ENCODE data around the gene DHRS2. TPM values are rescaled to one million over a fixed set of nuclear protein-coding genes. Genes with fewer than 3 reads are reported as not detected.
A peak's percentile ranks its signal among the peaks of the same experiment; 100 is the strongest.

Gene DHRS2
- total RNA-seq, 6 experiments from 2014 or later: 0.53 to 12.3 (median 4.2) TPM

GRCh38 chr14:23600322-23600707 lies 35.8 kb upstream of the DHRS2 start:
- H3K4me1 ChIP-seq: no peaks in the 10 kb centered on the region
- intact Hi-C loops (cut with DNase I): no loop called here
- no peaks in the 10 kb centered on the region for H3K36me3 ChIP-seq
- no peak overlapping the region for H3K4me3 ChIP-seq
- DNase-seq: no peak
- H3K27ac ChIP-seq: no peak overlapping the region
- TF ChIP-seq POLR2A (IDR thresholded peaks at IDR 0.05) (no peak), CTCF (IDR thresholded peaks at IDR 0.05) (no peak)
- no peak for ATAC-seq
- H3K27me3 ChIP-seq: no peaks in the 10 kb centered on the region
- no peaks in the 10 kb centered on the region for H3K9me3 ChIP-seq
- WGBS (ENCODE audit: insufficient coverage, low coverage, low lambda C conversion rate, missing lambda C conversion rate): 67% methylated on average over 1 of the region's 2 CpGs

- no peaks in the 10 kb centered on the region for H3K27me3 ChIP-seq
- no peak for ATAC-seq
- WGBS (ENCODE audit: insufficient coverage, low coverage, low lambda C conversion rate, missing lambda C conversion rate): 100% methylated on average over 1 of the region's 1 CpG
- H3K4me3 ChIP-seq: no peak overlapping the region
- no peak for TF ChIP-seq CTCF (IDR thresholded peaks at IDR 0.05)
- no peak for TF ChIP-seq POLR2A (IDR thresholded peaks at IDR 0.05)
- no peaks in the 10 kb centered on the region for H3K4me1 ChIP-seq
- no peak for DNase-seq
- no peaks in the 10 kb centered on the region for H3K9me3 ChIP-seq
- intact Hi-C loops (cut with DNase I): no loop called here
- no peaks in the 10 kb centered on the region for H3K36me3 ChIP-seq
- H3K27ac ChIP-seq: no peak overlapping the region
Measured at GRCh38 chr14:23600806-23601205, 35.4 kb upstream of the DHRS2 start.

- no peaks in the 10 kb centered on the region for H3K9me3 ChIP-seq
- intact Hi-C loops (cut with DNase I): no loop called here
- no peak overlapping the region for H3K27ac ChIP-seq
- no peaks in the 10 kb centered on the region for H3K4me1 ChIP-seq
- ATAC-seq (no peak), DNase-seq (no peak)
- H3K36me3 ChIP-seq: no peaks in the 10 kb centered on the region
- no peak for TF ChIP-seq CTCF (IDR thresholded peaks at IDR 0.05)
- no peak overlapping the region for H3K4me3 ChIP-seq
- no peaks in the 10 kb centered on the region for H3K27me3 ChIP-seq
Measured at GRCh38 chr14:23601424-23601823, 34.7 kb upstream of the DHRS2 start.

GRCh38 chr14:23601845-23602180 lies 34.4 kb upstream of the DHRS2 start:
- WGBS (ENCODE audit: insufficient coverage, low coverage, low lambda C conversion rate, missing lambda C conversion rate): 50% methylated on average over 1 of the region's 1 CpG
- ATAC-seq: peak in 1 of 4 donors; percentile 52
- no peaks in the 10 kb centered on the region for H3K9me3 ChIP-seq

More at GRCh38 chr14:23601845-23602180, 34.4 kb upstream of the DHRS2 start:
- H3K36me3 ChIP-seq: no peaks in the 10 kb centered on the region
- no peak overlapping the region for H3K4me3 ChIP-seq
- no peak for DNase-seq
- intact Hi-C loops (cut with DNase I): no loop called here
- H3K27ac ChIP-seq: no peak overlapping the region
- TF ChIP-seq POLR2A (IDR thresholded peaks at IDR 0.05): no peak
- no peak for TF ChIP-seq CTCF (IDR thresholded peaks at IDR 0.05)
- H3K27me3 ChIP-seq: no peaks in the 10 kb centered on the region
- H3K4me1 ChIP-seq: no peaks in the 10 kb centered on the region

Measured in right lobe of liver (tissue), 6 donors.